H1 (cell line): Measurements from ENCODE around the gene DRC3. TPM values are rescaled to one million over a fixed set of nuclear protein-coding genes. Genes with fewer than 3 reads are reported as not detected.

Experiments used
- CTCF ChIA-PET: fragments of 300-600 bp; sonication (Branson Sonifier 250); formaldehyde crosslinking; loops from one replicate; lab custom pipeline; 2021; ENCODE audit not compliant: partially characterized antibody; lab: Charles Lee
- POLR2A ChIA-PET: fragments of 300-600 bp; sonication (Branson Sonifier 250); formaldehyde crosslinking; loops from one replicate; lab custom pipeline; 2021; ENCODE audit warnings: inconsistent platforms; ENCODE audit not compliant: partially characterized antibody; lab: Charles Lee
- DNase-seq, 2 experiments: peaks; one replicate each; pipeline versions ENCODE4 v3.0.0 to v3.0.0-alpha.2; 2010 to 2022; ENCODE audit warnings: low spot score in 2 of 2, low read depth in 1 of 2, mixed read lengths in 1 of 2
- FAIRE-seq: peaks from 2 replicates; lab custom pipeline; 2011; peaks lifted over from hg19 to GRCh38; lab: Jason Lieb, UNC
- H2AFZ ChIP-seq: 2 replicates; pipeline ENCODE4 v1.8.1; 2012; ENCODE audit warnings: low read length, inconsistent platforms
- H2AK5ac ChIP-seq: 2 replicates; pipeline ENCODE4 v1.6.1; 2013; ENCODE audit warnings: low read depth, low read length
- H2BK120ac ChIP-seq: replicated peaks from 2 replicates; pipeline ENCODE3; 2013; ENCODE audit warnings: low read depth, low read length, inconsistent platforms
- H2BK12ac ChIP-seq: 2 replicates; pipeline ENCODE4 v1.6.1; 2013; ENCODE audit warnings: low read depth, low read length
- H2BK15ac ChIP-seq: 2 replicates; pipeline ENCODE4 v1.6.1; 2013; ENCODE audit warnings: low read length
- H2BK20ac ChIP-seq: 2 replicates; pipeline ENCODE4 v1.6.1; 2013; ENCODE audit warnings: low read length
- H2BK5ac ChIP-seq: 2 replicates; pipeline ENCODE4 v1.6.1; 2013; ENCODE audit warnings: low read depth, low read length
- H3K14ac ChIP-seq: 2 replicates; pipeline ENCODE4 v1.6.1; 2013; ENCODE audit warnings: inconsistent platforms; ENCODE audit not compliant: insufficient read length
- H3K18ac ChIP-seq: 2 replicates; pipeline ENCODE4 v1.6.1; 2013; ENCODE audit warnings: low read length; ENCODE audit errors: extremely low read depth
- H3K23ac ChIP-seq: 2 replicates; pipeline ENCODE4 v1.6.1; 2013; ENCODE audit warnings: inconsistent platforms; ENCODE audit not compliant: insufficient read length
- H3K23me2 ChIP-seq: 2 replicates; pipeline ENCODE4 v1.6.1; 2013; ENCODE audit warnings: low read depth, low read length
- H3K27ac ChIP-seq: 2 replicates; pipeline ENCODE4 v1.6.1; 2011; ENCODE audit warnings: low read depth, low read length, inconsistent platforms
- H3K27me3 ChIP-seq, 4 experiments: replicated peaks in 1 of 4; 1 replicate in 1 of 4; 2 replicates in 3 of 4; pipeline versions ENCODE4 v1.6.1 to v1.8.1; 2011 to 2013; ENCODE audit warnings: low read length in 3 of 4, mild to moderate bottlenecking in 3 of 4, inconsistent platforms in 2 of 4, mixed read lengths in 2 of 4, moderate library complexity in 1 of 4; ENCODE audit not compliant: control insufficient read depth in 3 of 4, insufficient read depth in 3 of 4; ENCODE audit errors: extremely low read depth in 1 of 4
- H3K36me3 ChIP-seq, 4 experiments: 2 replicates each; pipeline versions ENCODE4 v1.6.1 to v1.8.1; 2011 to 2013; ENCODE audit warnings: mild to moderate bottlenecking in 4 of 4, low read length in 3 of 4, moderate library complexity in 2 of 4, control low read depth in 1 of 4, inconsistent platforms in 1 of 4; ENCODE audit not compliant: insufficient read depth in 4 of 4, control insufficient read depth in 2 of 4
- H3K4ac ChIP-seq: replicated peaks from 2 replicates; pipeline ENCODE3; 2013; ENCODE audit warnings: low read length, low read depth, mixed read lengths, inconsistent platforms; ENCODE audit not compliant: insufficient read length
- H3K4me1 ChIP-seq, 4 experiments: replicated peaks in 1 of 4; 1 replicate in 1 of 4; 2 replicates in 3 of 4; pipeline versions ENCODE4 v1.6.1 to v1.8.1; 2011 to 2013; ENCODE audit warnings: low read length in 3 of 4, inconsistent platforms in 2 of 4, mixed read lengths in 1 of 4; ENCODE audit not compliant: insufficient read depth in 4 of 4, control insufficient read depth in 3 of 4
- H3K4me2 ChIP-seq, 2 experiments: 2 replicates each; pipeline versions ENCODE4 v1.6.1 to v1.8.1; 2011 to 2013; ENCODE audit warnings: low read depth in 2 of 2, low read length in 2 of 2, control low read depth in 1 of 2, inconsistent platforms in 1 of 2, mild to moderate bottlenecking in 1 of 2; ENCODE audit not compliant: insufficient read depth in 1 of 2
- H3K4me3 ChIP-seq, 4 experiments: fragments of 200-600, 300-600 bp in 1 of 4; sonication (generic), shearing (Covaris generic), sonication (Bioruptor Twin) in 1 of 4; 2 replicates each; pipeline versions ENCODE4 v1.5.1 to v1.8.1; 2011 to 2016; ENCODE audit warnings: low read length in 4 of 4, low read depth in 3 of 4, control low read depth in 2 of 4, inconsistent platforms in 2 of 4, mild to moderate bottlenecking in 2 of 4, mixed read lengths in 1 of 4, moderate library complexity in 1 of 4; ENCODE audit not compliant: insufficient read depth in 2 of 4; ENCODE audit errors: extremely low read depth in 1 of 4
- H3K56ac ChIP-seq: replicated peaks from 2 replicates; pipeline ENCODE3; 2013; ENCODE audit warnings: low read depth, mild to moderate bottlenecking, mixed read lengths, low read length, inconsistent platforms; ENCODE audit not compliant: insufficient read length
- H3K79me1 ChIP-seq: 2 replicates; pipeline ENCODE4 v1.6.1; 2013; ENCODE audit warnings: low read depth, low read length, control low read depth
- H3K79me2 ChIP-seq, 2 experiments: 2 replicates each; pipeline versions ENCODE4 v1.6.1 to v1.8.1; 2012 to 2013; ENCODE audit warnings: low read length in 2 of 2, mild to moderate bottlenecking in 2 of 2, inconsistent platforms in 1 of 2; ENCODE audit not compliant: insufficient read depth in 2 of 2, control insufficient read depth in 1 of 2
- H3K9ac ChIP-seq, 4 experiments: replicated peaks in 1 of 4; 1 replicate in 1 of 4; 2 replicates in 3 of 4; pipeline versions ENCODE4 v1.6.1 to v1.8.1; 2011 to 2013; ENCODE audit warnings: low read depth in 3 of 4, low read length in 3 of 4, control low read depth in 2 of 4, mild to moderate bottlenecking in 2 of 4, moderate library complexity in 2 of 4, inconsistent platforms in 1 of 4; ENCODE audit errors: extremely low read depth in 1 of 4
- H3K9me3 ChIP-seq, 2 experiments: 2 replicates each; pipeline versions ENCODE4 v1.6.1 to v1.8.1; 2012 to 2013; ENCODE audit warnings: mild to moderate bottlenecking in 2 of 2, moderate library complexity in 2 of 2, control low read depth in 1 of 2, inconsistent platforms in 1 of 2, low read depth in 1 of 2, low read length in 1 of 2, mixed read lengths in 1 of 2; ENCODE audit not compliant: insufficient read depth in 2 of 2
- H4K20me1 ChIP-seq, 2 experiments: replicated peaks in 1 of 2; 2 replicates each; pipeline versions ENCODE3 to v1.8.1; 2011 to 2013; ENCODE audit warnings: inconsistent platforms in 2 of 2, low read length in 2 of 2, mild to moderate bottlenecking in 1 of 2; ENCODE audit not compliant: insufficient read depth in 2 of 2, control insufficient read depth in 1 of 2
- H4K5ac ChIP-seq: 2 replicates; pipeline ENCODE4 v1.6.1; 2013; ENCODE audit warnings: low read length, low read depth, mixed read lengths, inconsistent platforms; ENCODE audit not compliant: insufficient read length
- H4K8ac ChIP-seq: 2 replicates; pipeline ENCODE4 v1.8.0; 2013; ENCODE audit warnings: mild to moderate bottlenecking, moderate library complexity, low read length, inconsistent platforms; ENCODE audit not compliant: insufficient read depth; ENCODE audit errors: extremely low read depth
- H4K91ac ChIP-seq: replicated peaks from 2 replicates; pipeline ENCODE3; 2013; ENCODE audit warnings: low read length, mixed read lengths, inconsistent platforms; ENCODE audit not compliant: insufficient read length
- BACH1 ChIP-seq: IDR thresholded peaks from 2 replicates; pipeline ENCODE4 v1.6.1; 2012; ENCODE audit warnings: low read length, improper control_type of control experiment
- CHD1 ChIP-seq: IDR thresholded peaks from 2 replicates; pipeline ENCODE4 v1.6.1; 2012; ENCODE audit warnings: low read depth, low read length, improper control_type of control experiment
- RAD21 ChIP-seq, 2 experiments: IDR thresholded peaks in 1 of 2; conservative IDR thresholded peaks in 1 of 2; 2 replicates each; pipeline ENCODE4 v1.6.1; 2011; ENCODE audit warnings: low read depth in 2 of 2, low read length in 2 of 2, improper control_type of control experiment in 1 of 2, inconsistent platforms in 1 of 2, mild to moderate bottlenecking in 1 of 2, moderate library complexity in 1 of 2
- WGBS, 2 experiments: shearing (Covaris generic) in 1 of 2; methylation state at CpG; one replicate each; pipeline versions ENCODE4 v1.1.6 to v1.1.7; 2013 to 2015; ENCODE audit warnings: low lambda C conversion rate in 2 of 2, mixed read lengths in 2 of 2, inconsistent platforms in 1 of 2, low coverage in 1 of 2, missing lambda C conversion rate in 1 of 2; ENCODE audit not compliant: insufficient replicate concordance in 2 of 2, insufficient coverage in 1 of 2, insufficient read length in 1 of 2; ENCODE audit errors: extremely low coverage in 1 of 2, missing lambda C conversion rate in 1 of 2; 5-methylcytosine and 5-hydroxymethylcytosine counted together
- polyA plus RNA-seq, 7 experiments: library from polyadenylated mRNA; depleted of rRNA in 3 of 7; stranded (reverse) in 5 of 7; unstranded in 2 of 7; fragments of >200 nt in 5 of 7; fragments of 200-250 nt in 2 of 7; gene quantifications; 1 replicate in 5 of 7; 2 replicates in 1 of 7; 4 replicates in 1 of 7; pipeline versions ENCODE4 v1.2.1 to v1.2.3, GENCODE V29; 2011 to 2013; ENCODE audit warnings: missing spikeins in 2 of 7, mixed read lengths in 2 of 7
- total RNA-seq: library from RNA; stranded (reverse); fragmentation: NEBNext Ultra II Directional; extraction: Animal tissue kit (Norgen Biotek cat#: 25700); gene quantifications from 2 replicates; pipeline ENCODE4 v1.2.1, GENCODE V29; 2021

Gene DRC3
- total and polyA plus RNA-seq, 2 of the 8 experiments (the other 6 are each of a cell fraction or from before 2014, with no cell fraction given) = 0.59 TPM; not detected in 1

DNA sequence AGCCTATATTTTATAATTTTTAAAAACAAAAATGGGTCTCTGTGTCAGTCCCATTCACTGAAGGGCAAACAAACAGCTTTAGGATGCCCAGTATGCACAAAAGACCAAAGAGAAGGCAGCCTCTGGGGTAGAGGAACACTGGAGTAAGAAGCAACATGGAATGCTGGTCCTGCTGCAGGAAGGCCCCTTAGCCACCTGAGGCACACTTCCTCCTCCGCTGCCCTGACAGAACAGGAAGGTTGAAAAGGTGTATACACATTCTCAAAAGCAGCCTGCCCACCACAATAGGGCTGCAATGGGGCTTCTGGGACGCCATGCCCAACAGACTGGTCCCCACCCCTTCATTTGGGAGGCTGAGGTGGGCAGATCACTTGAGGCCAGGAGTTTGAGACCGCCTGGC lies 20.0 kb upstream of the DRC3 start:
- Histone ChIP-seq H2AK5ac (no peak overlapping the region), H3K23ac (no peak overlapping the region), H3K9ac (no peak overlapping the region), H4K91ac (no peak overlapping the region), H3K4ac (no peak overlapping the region), H3K23me2 (no peaks in the 10 kb centered on the region), H4K8ac (no peak overlapping the region), H2BK12ac (no peak overlapping the region), H3K9me3 (no peaks in the 10 kb centered on the region), H3K4me2 (no peak overlapping the region), H3K4me1 (peaks cover 0 to 8% (median under 1%) of the 10 kb centered on the region in 4 experiments; a peak in 1 of 7 replicates), H3K79me1 (no peaks in the 10 kb centered on the region), H3K27me3 (no peaks in the 10 kb centered on the region), H2BK120ac (no peak overlapping the region), H2AFZ (no peak overlapping the region), H2BK5ac (no peak overlapping the region), H2BK20ac (no peak overlapping the region), H4K20me1 (no peaks in the 10 kb centered on the region), H3K36me3 (no peaks in the 10 kb centered on the region), H2BK15ac (no peak overlapping the region), H3K14ac (no peak overlapping the region), H4K5ac (no peak overlapping the region), H3K79me2 (no peaks in the 10 kb centered on the region), H3K27ac (no peak overlapping the region), H3K4me3 (no peak overlapping the region), H3K56ac (no peak overlapping the region), H3K18ac (no peak overlapping the region)
- WGBS, 2 experiments = 83% methylated on average over 3 of the region's 3 CpGs; no CpG with 5 or more reads in 1 of the 2 experiments
- CTCF ChIA-PET = interaction anchor here (0.7 to 2.1 kb wide), 9 partner anchors 13 to 169 kb away, joined by 3 to 4 read pairs (median 4); no protein-coding TSS in a partner anchor
- DNase-seq (no peak), FAIRE-seq (no peak)
- POLR2A ChIA-PET = no interaction called here
- TF ChIP-seq RAD21 (IDR thresholded peaks at IDR 0.05 in 1 of 2, conservative IDR thresholded peaks at IDR 0.05 in 1 of 2; ENCODE audit: low read depth in 2 of 2, low read length in 2 of 2) (peak in 1 of 2 experiments; percentile 31; a peak in 1 of 4 replicates), CHD1 (no peak), BACH1 (no peak)
